ENCODE data around the gene APP.

GRCh38 chr21:26057477-26058170, 112.9 kb downstream of the APP start:
- TF ChIP-seq CTCF (IDR thresholded peaks at IDR 0.05) = no peak
- no peak for TF ChIP-seq ZFX (IDR thresholded peaks at IDR 0.05; ENCODE audit: borderline replicate concordance)

Measured in 22Rv1 (cell line).